ENCODE data around the gene PNKD. TPM values are rescaled to one million over a fixed set of nuclear protein-coding genes. Genes with fewer than 3 reads are reported as not detected.

The PNKD gene
- total and polyA plus RNA-seq, 2 experiments from 2014 or later, result 48.7 to 145 TPM

DNA sequence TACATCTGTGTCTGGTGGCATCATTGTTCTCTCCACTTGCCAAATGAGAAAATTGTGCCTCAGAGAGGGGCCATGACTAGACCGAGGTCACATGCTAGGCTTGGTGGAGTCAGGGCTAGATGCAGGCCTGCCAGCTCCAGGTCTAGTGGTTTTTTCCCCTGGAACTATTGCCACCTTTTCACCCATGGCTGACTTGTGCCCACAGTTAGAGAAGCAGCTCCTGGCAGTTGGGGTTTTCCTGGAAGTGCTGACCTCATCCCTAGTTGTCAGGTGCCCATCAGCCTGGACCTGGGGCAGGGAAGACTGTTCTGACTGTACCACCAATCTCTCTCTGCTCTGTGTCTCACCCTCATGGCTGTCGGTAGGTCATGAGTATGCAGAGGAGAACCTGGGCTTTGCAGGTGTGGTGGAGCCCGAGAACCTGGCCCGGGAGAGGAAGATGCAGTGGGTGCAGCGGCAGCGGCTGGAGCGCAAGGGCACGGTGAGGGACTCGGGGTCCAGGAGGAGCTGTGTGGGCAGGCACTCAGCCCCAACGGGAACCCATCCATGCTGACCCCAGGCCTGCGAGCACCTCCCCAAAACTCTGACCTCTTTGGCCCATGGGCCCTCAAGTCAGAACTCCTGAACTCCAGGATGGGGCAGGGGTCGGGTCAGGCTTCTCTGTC is 73.9 kb downstream of the PNKD start:
- Histone ChIP-seq H3K27me3 (no peaks in the 10 kb centered on the region), H3K4me3 (no peak overlapping the region), H3K79me2 (no peaks in the 10 kb centered on the region), H3K9me3 (ENCODE audit: low read depth) (no peaks in the 10 kb centered on the region), H2AFZ (no peak overlapping the region), H3K27ac (peak overlapping the region; percentile 20), H3K9me2 (replicated peaks; ENCODE audit: insufficient read depth) (no peaks in the 10 kb centered on the region), H3K36me3 (replicated peaks; ENCODE audit: insufficient read depth, low read depth) (no peaks in the 10 kb centered on the region), H3K4me1 (ENCODE audit: insufficient read depth) (peaks cover 12% of the 10 kb centered on the region), H4K20me1 (ENCODE audit: insufficient read depth, poor library complexity, severe bottlenecking) (no peaks in the 10 kb centered on the region), H3K4me2 (no peak overlapping the region)
- WGBS (ENCODE audit: low lambda C conversion rate, missing lambda C conversion rate), result 97% methylated on average over 12 of the region's 12 CpGs
- no peak for DNase-seq (ENCODE audit: low spot score)
- TF ChIP-seq, protein P1, sequence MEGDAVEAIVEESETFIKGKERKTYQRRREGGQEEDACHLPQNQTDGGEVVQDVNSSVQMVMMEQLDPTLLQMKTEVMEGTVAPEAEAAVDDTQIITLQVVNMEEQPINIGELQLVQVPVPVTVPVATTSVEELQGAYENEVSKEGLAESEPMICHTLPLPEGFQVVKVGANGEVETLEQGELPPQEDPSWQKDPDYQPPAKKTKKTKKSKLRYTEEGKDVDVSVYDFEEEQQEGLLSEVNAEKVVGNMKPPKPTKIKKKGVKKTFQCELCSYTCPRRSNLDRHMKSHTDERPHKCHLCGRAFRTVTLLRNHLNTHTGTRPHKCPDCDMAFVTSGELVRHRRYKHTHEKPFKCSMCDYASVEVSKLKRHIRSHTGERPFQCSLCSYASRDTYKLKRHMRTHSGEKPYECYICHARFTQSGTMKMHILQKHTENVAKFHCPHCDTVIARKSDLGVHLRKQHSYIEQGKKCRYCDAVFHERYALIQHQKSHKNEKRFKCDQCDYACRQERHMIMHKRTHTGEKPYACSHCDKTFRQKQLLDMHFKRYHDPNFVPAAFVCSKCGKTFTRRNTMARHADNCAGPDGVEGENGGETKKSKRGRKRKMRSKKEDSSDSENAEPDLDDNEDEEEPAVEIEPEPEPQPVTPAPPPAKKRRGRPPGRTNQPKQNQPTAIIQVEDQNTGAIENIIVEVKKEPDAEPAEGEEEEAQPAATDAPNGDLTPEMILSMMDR (IDR thresholded peaks at IDR 0.05; ENCODE audit: poor library complexity), result no peak
- TF ChIP-seq EZH2 (IDR thresholded peaks at IDR 0.05; ENCODE audit: borderline replicate concordance) (no peak), EZH2phosphoT487 (IDR thresholded peaks at IDR 0.05; ENCODE audit: low read depth, severe bottlenecking, unreplicated experiment) (no peak)

DNA sequence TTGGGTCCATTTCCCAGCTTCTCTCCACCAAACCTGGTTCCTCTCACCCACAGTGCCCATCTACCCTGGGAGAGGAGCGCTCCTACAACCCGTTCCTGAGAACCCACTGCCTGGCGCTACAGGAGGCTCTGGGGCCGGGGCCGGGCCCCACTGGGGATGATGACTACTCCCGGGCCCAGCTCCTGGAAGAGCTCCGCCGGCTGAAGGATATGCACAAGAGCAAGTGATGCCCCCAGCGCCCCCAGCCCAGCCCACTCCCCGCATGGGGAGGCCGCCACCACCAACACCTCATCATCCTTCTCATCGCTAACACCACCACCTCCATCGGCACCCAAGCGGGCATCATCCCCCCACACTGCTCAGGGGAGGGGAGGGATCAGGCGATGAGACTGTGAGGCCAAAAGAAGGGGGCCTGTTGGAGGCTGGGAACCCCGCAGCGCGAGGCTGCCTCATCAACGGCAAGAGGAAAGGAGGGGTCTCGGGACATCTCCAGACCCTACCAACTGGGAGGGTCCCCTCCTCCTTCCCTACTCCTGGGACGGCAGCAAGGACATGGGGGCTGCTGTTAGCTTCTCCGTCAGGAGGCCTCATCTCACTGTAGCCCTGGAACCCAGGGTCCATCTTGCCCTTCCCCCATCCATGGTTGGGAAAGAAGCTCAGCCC is 74.6 kb downstream of the PNKD start:
- Histone ChIP-seq H3K36me3 (replicated peaks; ENCODE audit: insufficient read depth, low read depth) (no peaks in the 10 kb centered on the region), H3K9me2 (replicated peaks; ENCODE audit: insufficient read depth) (no peaks in the 10 kb centered on the region), H3K4me2 (no peak overlapping the region), H3K4me1 (ENCODE audit: insufficient read depth) (peaks cover 12% of the 10 kb centered on the region), H3K27ac (no peak overlapping the region), H3K9me3 (ENCODE audit: low read depth) (no peaks in the 10 kb centered on the region), H3K4me3 (no peak overlapping the region), H2AFZ (no peak overlapping the region), H4K20me1 (ENCODE audit: insufficient read depth, poor library complexity, severe bottlenecking) (no peaks in the 10 kb centered on the region), H3K27me3 (no peaks in the 10 kb centered on the region), H3K79me2 (no peaks in the 10 kb centered on the region)
- TF ChIP-seq EZH2phosphoT487 (IDR thresholded peaks at IDR 0.05; ENCODE audit: low read depth, severe bottlenecking, unreplicated experiment) (no peak), EZH2 (IDR thresholded peaks at IDR 0.05; ENCODE audit: borderline replicate concordance) (no peak)
- TF ChIP-seq, protein P1 (IDR thresholded peaks at IDR 0.05; ENCODE audit: poor library complexity), result no peak
- peak; percentile 3 for DNase-seq (ENCODE audit: low spot score)
- WGBS (ENCODE audit: low lambda C conversion rate, missing lambda C conversion rate), result 97% methylated on average over 19 of the region's 22 CpGs

DNA sequence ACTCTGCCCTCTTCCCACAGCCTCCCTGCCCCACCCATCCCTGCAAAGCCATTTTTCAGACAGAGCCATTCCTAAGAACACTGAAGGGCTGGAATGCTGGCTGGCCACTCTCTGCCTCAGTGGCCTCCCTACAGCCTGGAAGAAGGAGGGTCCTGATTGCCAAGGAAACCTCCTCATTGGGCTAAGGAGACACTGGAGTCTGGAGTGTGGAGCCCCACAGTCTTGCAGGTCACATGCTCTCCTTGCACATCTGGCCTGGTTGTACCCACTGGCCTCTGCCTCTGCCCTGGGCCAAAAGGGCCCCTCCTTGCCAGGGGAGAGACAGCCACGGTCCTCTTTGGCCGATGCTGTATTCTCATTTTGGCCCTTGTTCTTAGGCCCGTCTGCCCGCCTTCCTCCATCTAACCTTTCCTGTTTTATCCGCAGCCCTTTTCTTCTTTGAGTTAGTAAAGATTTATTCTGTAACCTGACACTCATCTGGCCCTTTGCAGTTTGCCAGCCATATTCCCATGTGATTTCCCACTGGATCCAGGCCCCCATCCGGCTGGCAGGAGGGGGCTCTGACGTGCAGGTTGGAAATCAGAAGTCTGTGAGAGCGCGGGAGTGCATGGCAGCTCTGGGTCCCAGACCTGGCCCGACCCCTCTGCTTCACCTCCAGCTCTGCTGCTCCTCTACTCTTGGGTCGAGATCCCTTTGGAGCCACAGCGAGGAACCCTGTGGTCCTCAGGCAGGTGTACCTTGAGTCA is 75.3 kb downstream of the PNKD start:
- Histone ChIP-seq H3K27me3 (no peaks in the 10 kb centered on the region), H3K4me1 (ENCODE audit: insufficient read depth) (peaks cover 12% of the 10 kb centered on the region), H3K9me2 (replicated peaks; ENCODE audit: insufficient read depth) (no peaks in the 10 kb centered on the region), H3K36me3 (replicated peaks; ENCODE audit: insufficient read depth, low read depth) (no peaks in the 10 kb centered on the region), H3K79me2 (no peaks in the 10 kb centered on the region), H3K4me3 (no peak overlapping the region), H3K9me3 (ENCODE audit: low read depth) (no peaks in the 10 kb centered on the region), H2AFZ (no peak overlapping the region), H4K20me1 (ENCODE audit: insufficient read depth, poor library complexity, severe bottlenecking) (no peaks in the 10 kb centered on the region), H3K27ac (no peak overlapping the region), H3K4me2 (no peak overlapping the region)
- no peak for DNase-seq (ENCODE audit: low spot score)
- TF ChIP-seq, protein P1 (IDR thresholded peaks at IDR 0.05; ENCODE audit: poor library complexity), result no peak
- no peak for TF ChIP-seq EZH2phosphoT487 (IDR thresholded peaks at IDR 0.05; ENCODE audit: low read depth, severe bottlenecking, unreplicated experiment)
- no peak for TF ChIP-seq EZH2 (IDR thresholded peaks at IDR 0.05; ENCODE audit: borderline replicate concordance)
- WGBS (ENCODE audit: low lambda C conversion rate, missing lambda C conversion rate), result 75% methylated on average over 12 of the region's 12 CpGs

Measured in hepatocyte (in vitro differentiated cells).